K562 (cell line): ENCODE measurements around the gene LMO7. TPM values are rescaled to one million over a fixed set of nuclear protein-coding genes. Genes with fewer than 3 reads are reported as not detected.

Experiments
- ATAC-seq: fragments of 200-7000 bp; cut with Tn5 transposase; 3 replicates; pipeline ENCODE4 v1.9.1; 2020; ENCODE audit warnings: moderate library complexity
- BruUV-seq: library from RNA; stranded (reverse); fragments of 400-500 nt; replicated peaks from 2 replicates; lab custom pipeline; 2021; lab: Mats Ljungman, UMichigan
- CTCF ChIA-PET: fragments of 300-600 bp; formaldehyde crosslinking; extraction: SDS; loops from one replicate; lab custom pipeline; 2021; ENCODE audit warnings: low intra/inter-chr PET ratio; lab: Yijun Ruan, JAX
- POLR2A ChIA-PET: fragments of 300-600, 350-650 bp; sonication (Branson Sonifier 250); formaldehyde crosslinking; extraction: SDS; loops from one replicate; lab custom pipeline; 2021; ENCODE audit warnings: antibody characterized with exemption, inconsistent platforms; lab: Yijun Ruan, JAX
- DNase-seq, 4 experiments: peaks; one replicate each; pipeline versions ENCODE4 v3.0.0 to v3.0.0-alpha.2; 2011 to 2018; ENCODE audit warnings: low spot score in 3 of 4, mixed read lengths in 3 of 4; ENCODE audit errors: extremely low read depth in 1 of 4
- FAIRE-seq: peaks from 2 replicates; lab custom pipeline; 2011; peaks lifted over from hg19 to GRCh38; lab: Jason Lieb, UNC
- H2AFZ ChIP-seq: 2 replicates; pipeline ENCODE4 v1.6.0; 2011; ENCODE audit warnings: low read depth, low read length, control low read depth, inconsistent platforms
- H3K27ac ChIP-seq: fragments of 200-600 bp; 3 replicates; pipeline ENCODE4 v1.8.0; 2011; ENCODE audit warnings: low read depth, mild to moderate bottlenecking, control low read depth, inconsistent platforms, low read length, moderate library complexity, mixed read lengths; ENCODE audit errors: extremely low read depth
- H3K27me3 ChIP-seq, 2 experiments: fragments of 300-600 bp in 1 of 2; 2 replicates in 1 of 2; 3 replicates in 1 of 2; pipeline versions ENCODE4 v1.6.0 to v1.8.0; 2011; ENCODE audit warnings: inconsistent platforms in 2 of 2, low read length in 2 of 2, mild to moderate bottlenecking in 1 of 2, mixed read lengths in 1 of 2, moderate library complexity in 1 of 2; ENCODE audit not compliant: control insufficient read depth in 2 of 2, insufficient read depth in 2 of 2
- H3K36me3 ChIP-seq: fragments of 300-600 bp; 3 replicates; pipeline ENCODE4 v1.8.0; 2011; ENCODE audit warnings: mild to moderate bottlenecking, low read length, inconsistent platforms; ENCODE audit not compliant: control insufficient read depth, insufficient read depth
- H3K4me1 ChIP-seq, 2 experiments: fragments of 200-600 bp in 1 of 2; replicated peaks in 1 of 2; 2 replicates in 1 of 2; 3 replicates in 1 of 2; pipeline versions ENCODE4 v1.5.1 to v1.8.0; 2011; ENCODE audit warnings: inconsistent platforms in 2 of 2, low read length in 2 of 2, mild to moderate bottlenecking in 1 of 2, mixed read lengths in 1 of 2, moderate library complexity in 1 of 2; ENCODE audit not compliant: control insufficient read depth in 2 of 2, insufficient read depth in 2 of 2
- H3K4me2 ChIP-seq: 2 replicates; pipeline ENCODE4 v1.6.1; 2011; ENCODE audit warnings: low read length, control low read depth, inconsistent platforms, mixed read lengths; ENCODE audit not compliant: insufficient read depth
- H3K4me3 ChIP-seq: fragments of 200-600 bp; sonication (generic), shearing (Covaris generic); 2 replicates; pipeline ENCODE4 v1.5.1; 2016; ENCODE audit warnings: control low read depth, inconsistent platforms
- H3K79me2 ChIP-seq: fragments of 200-600 bp; 3 replicates; pipeline ENCODE4 v1.8.0; 2011; ENCODE audit warnings: low read length, inconsistent platforms; ENCODE audit not compliant: control insufficient read depth, insufficient read depth
- H3K9ac ChIP-seq, 2 experiments: 2 replicates each; pipeline versions ENCODE4 v1.6.0 to v1.6.1; 2011; ENCODE audit warnings: low read depth in 2 of 2, low read length in 2 of 2, control low read depth in 1 of 2, inconsistent platforms in 1 of 2, mild to moderate bottlenecking in 1 of 2, mixed read lengths in 1 of 2; ENCODE audit not compliant: insufficient read depth in 1 of 2
- H3K9me1 ChIP-seq: one replicate; pipeline ENCODE4 v1.6.0; 2011; ENCODE audit warnings: inconsistent platforms, mild to moderate bottlenecking, low read length, moderate library complexity; ENCODE audit not compliant: control insufficient read depth, insufficient read depth
- H3K9me3 ChIP-seq: replicated peaks from 2 replicates; pipeline ENCODE4 v1.5.1; 2011; ENCODE audit warnings: low read depth, low read length, inconsistent platforms; ENCODE audit not compliant: control insufficient read depth, insufficient read depth
- H4K20me1 ChIP-seq: replicated peaks from 2 replicates; pipeline ENCODE4 v1.6.1; 2011; ENCODE audit warnings: low read length, inconsistent platforms, mixed read lengths; ENCODE audit not compliant: control insufficient read depth, insufficient read depth
- CEBPB ChIP-seq: fragments of 450-650 bp; IDR thresholded peaks from 2 replicates; pipeline ENCODE4 v1.6.1; 2016; ENCODE audit warnings: missing genetic modification characterization, missing compliant biosample characterization
- CTCF ChIP-seq, 3 experiments: IDR thresholded peaks in 2 of 3; conservative IDR thresholded peaks in 1 of 3; 2 replicates each; pipeline ENCODE4 v1.5.1; 2011 to 2012; ENCODE audit warnings: low read length in 3 of 3, mild to moderate bottlenecking in 3 of 3, control low read depth in 2 of 3, improper control_type of control experiment in 1 of 3, inconsistent platforms in 1 of 3, low read depth in 1 of 3, mixed read lengths in 1 of 3, moderate library complexity in 1 of 3; ENCODE audit not compliant: insufficient read depth in 2 of 3
- FIP1L1 ChIP-seq: fragments of 200-400 bp; formaldehyde crosslinking; IDR thresholded peaks from 2 replicates; pipeline ENCODE4 v1.6.1; 2018; ENCODE audit warnings: mild to moderate bottlenecking, low read depth, low read length; ENCODE audit not compliant: poor library complexity, severe bottlenecking
- GTF2A2 ChIP-seq: IDR thresholded peaks from 2 replicates; pipeline ENCODE4 v1.6.1; 2016; ENCODE audit warnings: mild to moderate bottlenecking, missing genetic modification characterization, missing compliant biosample characterization
- HSF4 ChIP-seq: fragments of 250-450 bp; sonication (Bioruptor Pico); IDR thresholded peaks from 2 replicates; pipeline ENCODE4 v2.1.2; 2022; ENCODE audit warnings: mild to moderate bottlenecking, moderate library complexity, borderline replicate concordance
- NFXL1 ChIP-seq: fragments of 450-650 bp; formaldehyde crosslinking; IDR thresholded peaks from 2 replicates; pipeline ENCODE4 v1.4.0; 2021; ENCODE audit warnings: mild to moderate bottlenecking
- NRF1 ChIP-seq, 2 experiments: fragments of 450-650 bp; IDR thresholded peaks in 1 of 2; conservative IDR thresholded peaks in 1 of 2; 2 replicates each; pipeline ENCODE4 v1.6.1; 2014; ENCODE audit warnings: mild to moderate bottlenecking in 2 of 2
- PHB ChIP-seq: fragments of 250-450 bp; sonication (Bioruptor Pico); IDR thresholded peaks from 2 replicates; pipeline ENCODE4 v1.5.0; 2021
- PHF20 ChIP-seq: fragments of 450-650 bp; IDR thresholded peaks from 2 replicates; pipeline ENCODE4 v1.6.1; 2018; ENCODE audit not compliant: partially characterized antibody
- SMC3 ChIP-seq: conservative IDR thresholded peaks from 2 replicates; pipeline ENCODE4 v1.6.1; 2011; ENCODE audit warnings: low read depth, low read length, improper control_type of control experiment; ENCODE audit not compliant: insufficient read depth
- TARDBP ChIP-seq: fragments of 450-650 bp; IDR thresholded peaks from 2 replicates; pipeline ENCODE4 v1.6.1; 2016
- U2AF1 ChIP-seq: fragments of 200-400 bp; formaldehyde crosslinking; optimal IDR thresholded peaks from 2 replicates; pipeline ENCODE3; 2017; ENCODE audit warnings: mild to moderate bottlenecking, low read depth, low read length, moderate library complexity
- WHSC1 ChIP-seq: IDR thresholded peaks from one replicate; pipeline ENCODE4 v1.6.1; 2012; ENCODE audit warnings: low read length, control low read depth, inconsistent platforms
- ZBTB7A ChIP-seq: IDR thresholded peaks from 2 replicates; pipeline ENCODE4 v1.6.1; 2011; ENCODE audit warnings: low read depth, mild to moderate bottlenecking, low read length, moderate library complexity, borderline replicate concordance; ENCODE audit not compliant: control insufficient read depth
- ZNF146 ChIP-seq: IDR thresholded peaks from one replicate; pipeline ENCODE4 v1.6.1; 2018; ENCODE audit warnings: missing compliant biosample characterization; ENCODE audit not compliant: unreplicated experiment
- ZNF175 ChIP-seq: fragments of 200-800 bp; sonication (Bioruptor generic); IDR thresholded peaks from 2 replicates; pipeline ENCODE4 v1.6.1; 2016; ENCODE audit warnings: low read depth, mild to moderate bottlenecking, missing genetic modification characterization, missing compliant biosample characterization
- ZNF232 ChIP-seq: sonication (generic); formaldehyde crosslinking; IDR thresholded peaks from 2 replicates; pipeline ENCODE4 v1.8.0; 2022; ENCODE audit warnings: mild to moderate bottlenecking, missing genetic modification reagents
- ZNF511 ChIP-seq: sonication (generic); formaldehyde crosslinking; IDR thresholded peaks from 2 replicates; pipeline ENCODE4 v1.8.0; 2022; ENCODE audit warnings: mild to moderate bottlenecking, missing genetic modification reagents
- ZNF583 ChIP-seq: fragments of 250-450 bp; sonication (Bioruptor Pico); IDR thresholded peaks from 2 replicates; pipeline ENCODE4 v1.4.0; 2020
- ZNF707 ChIP-seq: fragments of 250-450 bp; sonication (Bioruptor Pico); conservative IDR thresholded peaks from 2 replicates; pipeline ENCODE4 v1.8.0; 2022; ENCODE audit warnings: inconsistent platforms, mild to moderate bottlenecking, moderate library complexity
- ZNF764 ChIP-seq: fragments of 250-450 bp; sonication (Bioruptor Pico); IDR thresholded peaks from 2 replicates; pipeline ENCODE4 v1.4.0; 2020; ENCODE audit warnings: low read depth, mild to moderate bottlenecking, moderate library complexity
- WGBS: fragments of 100-300 bp; shearing (Covaris generic); methylation state at CpG from one replicate; pipeline ENCODE4 v1.1.6; 2016; ENCODE audit warnings: low coverage, mixed read lengths; ENCODE audit not compliant: insufficient coverage; ENCODE audit errors: missing lambda C conversion rate; 5-methylcytosine and 5-hydroxymethylcytosine counted together
- in situ Hi-C: fragments of 300-500 bp; cut with MboI; formaldehyde crosslinking; loops from 4 replicates; pipeline ENCODE4 v1.15.0; 2018; ENCODE audit warnings: inconsistent platforms, mixed read lengths
- intact Hi-C: fragments of 100-400 bp; cut with micrococcal nuclease; formaldehyde crosslinking; loops from 2 replicates; pipeline ENCODE4 v1.14.2; 2022
- polyA plus RNA-seq, 8 experiments: library from polyadenylated mRNA; depleted of rRNA in 4 of 8; stranded (reverse) in 5 of 8; unstranded in 3 of 8; fragments of >200 nt; fragmentation: Nextera tagmentation in 2 of 8; fragmentation: Illumina TruSeq in 1 of 8; extraction: Ambion mirVana in 2 of 8; extraction: Trizol in 1 of 8; gene quantifications; 2 replicates each; pipeline versions ENCODE4 v1.2.1 to v1.2.3, GENCODE V29; 2011 to 2014; ENCODE audit warnings: inconsistent platforms in 1 of 8, missing spikeins in 1 of 8
- total RNA-seq, 7 experiments: library from RNA; depleted of rRNA in 6 of 7; stranded (reverse); fragments of >200 nt in 6 of 7; fragmentation: Illumina TruSeq in 2 of 7; extraction: Trizol in 2 of 7; gene quantifications; 2 replicates each; pipeline versions ENCODE4 v1.2.1 to v1.2.3, GENCODE V29; 2011 to 2021; ENCODE audit warnings: low replicate concordance in 1 of 7

Gene LMO7
- total and polyA plus RNA-seq, 9 of the 15 experiments (the other 6 are each of a cell fraction or from before 2014, with no cell fraction given), result 0.42 to 4.3 (median 1.7) TPM

- Histone ChIP-seq H3K4me2 (no peak overlapping the region), H3K4me3 (no peak overlapping the region), H3K9ac (no peak overlapping the region), H4K20me1 (no peaks in the 10 kb centered on the region), H3K79me2 (no peaks in the 10 kb centered on the region), H2AFZ (peak overlapping the region; percentile 83), H3K27ac (no peak overlapping the region), H3K4me1 (no peaks in the 10 kb centered on the region), H3K9me3 (no peaks in the 10 kb centered on the region), H3K36me3 (no peaks in the 10 kb centered on the region), H3K9me1 (no peaks in the 10 kb centered on the region), H3K27me3 (no peaks in the 10 kb centered on the region)
- intact Hi-C loops (loop anchor here (1.0 to 10.0 kb wide), 5 partner anchors 140 to 1108 kb away; no protein-coding TSS in a partner anchor), in situ Hi-C loops (loop anchor here (5.0 kb wide), 1 partner anchor 136 kb away; no protein-coding TSS in a partner anchor)
- FAIRE-seq (peak; percentile 82), ATAC-seq (peak; percentile 98), DNase-seq (peak; percentile 52 to 74 (median 54))
- POLR2A ChIA-PET, result no interaction called here
- BruUV-seq, result no TSS peak
- WGBS, result 0% methylated on average over 11 of the region's 11 CpGs
- CTCF ChIA-PET, result interaction anchor here (0.8 to 1.8 kb wide), 4 partner anchors 139 to 598 kb away, joined by 3 to 9 read pairs (median 4); no protein-coding TSS in a partner anchor
- TF ChIP-seq SMC3, result peak; percentile 80
- no peak for TF ChIP-seq ZNF146 (CRISPR knock-in tag)
- peak; percentile 74 to 84 (median 75) for TF ChIP-seq CTCF (IDR thresholded peaks at IDR 0.05 in 2 of 3, conservative IDR thresholded peaks at IDR 0.05 in 1 of 3; ENCODE audit: insufficient read depth in 2 of 3, low read depth in 1 of 3, low read length in 3 of 3)
- TF ChIP-seq ZNF583 (CRISPR knock-in tag), result no peak
- no peak for TF ChIP-seq NRF1 (conservative IDR thresholded peaks at IDR 0.05 in 1 of 2, IDR thresholded peaks at IDR 0.05 in 1 of 2)
- no peak for TF ChIP-seq ZNF175
- TF ChIP-seq GTF2A2 (tag), result no peak
- TF ChIP-seq NFXL1 (CRISPR knock-in tag), result no peak
- no peak for TF ChIP-seq ZNF511
- TF ChIP-seq ZNF232 (CRISPR knock-in tag), result no peak
- no peak for TF ChIP-seq ZNF764 (CRISPR knock-in tag)
- TF ChIP-seq PHB (CRISPR knock-in tag), result no peak
- no peak for TF ChIP-seq U2AF1
- TF ChIP-seq FIP1L1, result no peak
- no peak for TF ChIP-seq PHF20
- peak; percentile 41; the same call in 1 of the 2 replicates for TF ChIP-seq CEBPB (tag)
- no peak for TF ChIP-seq HSF4 (CRISPR knock-in tag)
- TF ChIP-seq TARDBP, result no peak
- no peak for TF ChIP-seq ZNF707 (CRISPR knock-in tag)
- TF ChIP-seq ZBTB7A, result no peak
- no peak for TF ChIP-seq WHSC1
These were observed 240.3 kb downstream of the LMO7 start for GRCh38 chr13:75876142-75877050.
